Trophoblast cell (in vitro differentiated cells and primary cell): ENCODE data around the gene TMEM121.
A peak's percentile ranks its signal among the peaks of the same experiment; 100 is the strongest.
"Not testable (repeated sequence)": the region's sequence is repeated elsewhere in the genome, so short reads cannot be mapped to it uniquely, and the experiment has no call there.

Source experiments
- DNase-seq, 2 donors: peaks; one replicate each; pipeline ENCODE4 v3.0.0-alpha.2; 2016
- H2AFZ ChIP-seq: 2 replicates; pipeline ENCODE4 v1.6.1; 2013; ENCODE audit warnings: low read length, moderate library complexity, mild to moderate bottlenecking; ENCODE audit not compliant: insufficient read depth, poor library complexity
- H2AK5ac ChIP-seq: 2 replicates; pipeline ENCODE4 v1.6.1; 2013; ENCODE audit warnings: mild to moderate bottlenecking, low read length
- H2BK120ac ChIP-seq: 2 replicates; pipeline ENCODE4 v1.6.1; 2013; ENCODE audit warnings: low read length, mild to moderate bottlenecking, moderate library complexity; ENCODE audit not compliant: insufficient read depth, poor library complexity
- H2BK12ac ChIP-seq: 2 replicates; pipeline ENCODE4 v1.6.1; 2013; ENCODE audit warnings: mild to moderate bottlenecking, low read length, moderate library complexity
- H2BK5ac ChIP-seq: 2 replicates; pipeline ENCODE4 v1.6.1; 2013; ENCODE audit warnings: low read length, low read depth, moderate library complexity, mild to moderate bottlenecking; ENCODE audit not compliant: poor library complexity
- H3K14ac ChIP-seq: 2 replicates; pipeline ENCODE4 v1.6.1; 2013; ENCODE audit warnings: mild to moderate bottlenecking, low read length
- H3K18ac ChIP-seq: 2 replicates; pipeline ENCODE4 v1.6.1; 2013; ENCODE audit warnings: mild to moderate bottlenecking, low read length
- H3K23ac ChIP-seq: 2 replicates; pipeline ENCODE4 v1.6.1; 2013; ENCODE audit warnings: low read length
- H3K27ac ChIP-seq: 2 replicates; pipeline ENCODE4 v1.5.1; 2013; ENCODE audit warnings: low read depth, mild to moderate bottlenecking, inconsistent platforms, low read length, moderate library complexity
- H3K27me3 ChIP-seq: 2 replicates; pipeline ENCODE4 v1.6.1; 2013; ENCODE audit warnings: inconsistent platforms, mild to moderate bottlenecking, low read length, moderate library complexity; ENCODE audit not compliant: insufficient read depth
- H3K36me3 ChIP-seq, 2 experiments: 1 replicate in 1 of 2; 2 replicates in 1 of 2; pipeline ENCODE4 v1.6.1; 2013; ENCODE audit warnings: low read length in 2 of 2, mild to moderate bottlenecking in 2 of 2, moderate library complexity in 1 of 2; ENCODE audit not compliant: insufficient read depth in 2 of 2, control insufficient read depth in 1 of 2
- H3K4ac ChIP-seq: 2 replicates; pipeline ENCODE4 v1.6.1; 2013; ENCODE audit warnings: low read depth, mild to moderate bottlenecking, low read length, moderate library complexity
- H3K4me1 ChIP-seq, 2 experiments: 1 replicate in 1 of 2; 2 replicates in 1 of 2; pipeline ENCODE4 v1.6.1; 2013; ENCODE audit warnings: low read length in 2 of 2, mild to moderate bottlenecking in 2 of 2, moderate library complexity in 1 of 2; ENCODE audit not compliant: insufficient read depth in 2 of 2, control insufficient read depth in 1 of 2
- H3K4me2 ChIP-seq: 2 replicates; pipeline ENCODE4 v1.6.1; 2013; ENCODE audit warnings: inconsistent platforms, mild to moderate bottlenecking, low read length, moderate library complexity
- H3K4me3 ChIP-seq: 2 replicates; pipeline ENCODE4 v1.5.1; 2013; ENCODE audit warnings: mild to moderate bottlenecking, low read depth, low read length, inconsistent platforms
- H3K79me1 ChIP-seq: one replicate; pipeline ENCODE4 v1.6.1; 2013; ENCODE audit warnings: low read length
- H3K79me2 ChIP-seq: 2 replicates; pipeline ENCODE4 v1.6.1; 2013; ENCODE audit warnings: low read length, mild to moderate bottlenecking; ENCODE audit not compliant: control insufficient read depth, insufficient read depth, poor library complexity
- H3K9ac ChIP-seq: 2 replicates; pipeline ENCODE4 v1.6.1; 2013; ENCODE audit warnings: mild to moderate bottlenecking, low read length
- H3K9me3 ChIP-seq: 2 replicates; pipeline ENCODE4 v1.6.1; 2013; ENCODE audit warnings: low read depth, mild to moderate bottlenecking, control low read depth, inconsistent platforms, low read length; ENCODE audit not compliant: insufficient read depth
- H4K12ac ChIP-seq: 2 replicates; pipeline ENCODE4 v1.6.1; 2013; ENCODE audit warnings: low read depth, mild to moderate bottlenecking, low read length, moderate library complexity
- H4K8ac ChIP-seq: 2 replicates; pipeline ENCODE4 v1.6.1; 2013; ENCODE audit warnings: low read depth, mild to moderate bottlenecking, low read length, moderate library complexity
- H4K91ac ChIP-seq: one replicate; pipeline ENCODE4 v1.6.1; 2013; ENCODE audit warnings: low read depth, mild to moderate bottlenecking, low read length, moderate library complexity
- WGBS: extraction: QIAGEN DNeasy Blood & Tissue Kit; methylation state at CpG from one replicate; pipeline ENCODE4 v1.1.7; 2013; ENCODE audit warnings: missing lambda C conversion rate; ENCODE audit not compliant: insufficient read length, insufficient coverage; ENCODE audit errors: extremely low coverage; 5-methylcytosine and 5-hydroxymethylcytosine counted together

TMEM121 gene

DNA sequence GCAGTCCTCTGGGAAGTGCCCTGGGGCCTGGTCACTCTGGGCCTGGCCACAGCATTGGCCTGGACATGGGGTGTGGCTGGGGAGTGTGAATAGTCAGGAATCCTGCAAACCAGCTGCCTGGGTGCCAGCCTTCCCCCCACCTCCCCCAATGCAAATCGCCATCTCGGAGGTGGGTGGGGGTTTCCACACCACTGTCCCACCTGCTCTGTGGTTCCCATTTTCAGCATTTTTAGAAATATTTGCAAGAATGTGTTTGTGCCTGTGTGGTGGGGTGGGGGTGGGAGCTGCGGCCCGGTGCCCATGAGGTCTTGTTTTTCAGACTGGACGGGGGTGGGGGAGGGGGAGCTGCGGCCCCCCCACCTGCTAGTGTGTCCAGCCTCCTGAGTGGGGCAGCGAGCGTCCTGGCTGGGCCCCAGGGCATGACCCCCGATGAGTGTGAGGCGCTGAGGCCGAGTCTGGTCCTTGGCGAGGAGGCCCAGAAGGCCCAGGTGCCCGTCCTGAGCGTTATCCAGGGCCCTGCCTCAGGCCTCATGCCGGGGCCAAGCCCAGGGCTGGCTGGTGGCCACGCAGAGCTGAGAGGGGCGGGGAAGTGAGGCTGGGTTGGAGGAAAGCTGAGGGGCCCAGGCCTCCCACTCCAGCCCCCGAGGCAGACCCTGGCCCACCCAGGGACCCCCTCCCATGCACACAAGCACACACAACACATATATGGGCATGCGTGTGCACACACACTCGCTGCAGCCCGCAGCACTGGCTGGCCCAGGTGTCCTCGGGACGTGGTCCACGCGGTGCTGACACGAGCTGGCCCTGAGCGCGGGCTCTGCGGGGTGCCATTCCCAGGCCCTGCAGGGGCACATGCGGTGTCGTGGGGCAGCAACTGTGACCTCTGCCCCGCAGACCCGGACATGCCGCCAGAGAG, 40.1 kb downstream of the TMEM121 start:
- H3K36me3 ChIP-seq, H3K14ac ChIP-seq, H2AFZ ChIP-seq, H3K79me2 ChIP-seq, H3K9ac ChIP-seq, H2BK120ac ChIP-seq, H3K4me1 ChIP-seq, H2BK12ac ChIP-seq, H3K23ac ChIP-seq, H3K27me3 ChIP-seq, H4K91ac ChIP-seq, H4K8ac ChIP-seq, DNase-seq, H3K4me2 ChIP-seq, H2AK5ac ChIP-seq, H3K27ac ChIP-seq, H3K4me3 ChIP-seq, H3K79me1 ChIP-seq, H3K18ac ChIP-seq, H4K12ac ChIP-seq, H2BK5ac ChIP-seq, H3K4ac ChIP-seq: not testable (repeated sequence)
- no CpG with 5 or more reads among the region's 34 CpGs for WGBS
- peaks cover 56% of the 10 kb centered on the region for H3K9me3 ChIP-seq

DNA sequence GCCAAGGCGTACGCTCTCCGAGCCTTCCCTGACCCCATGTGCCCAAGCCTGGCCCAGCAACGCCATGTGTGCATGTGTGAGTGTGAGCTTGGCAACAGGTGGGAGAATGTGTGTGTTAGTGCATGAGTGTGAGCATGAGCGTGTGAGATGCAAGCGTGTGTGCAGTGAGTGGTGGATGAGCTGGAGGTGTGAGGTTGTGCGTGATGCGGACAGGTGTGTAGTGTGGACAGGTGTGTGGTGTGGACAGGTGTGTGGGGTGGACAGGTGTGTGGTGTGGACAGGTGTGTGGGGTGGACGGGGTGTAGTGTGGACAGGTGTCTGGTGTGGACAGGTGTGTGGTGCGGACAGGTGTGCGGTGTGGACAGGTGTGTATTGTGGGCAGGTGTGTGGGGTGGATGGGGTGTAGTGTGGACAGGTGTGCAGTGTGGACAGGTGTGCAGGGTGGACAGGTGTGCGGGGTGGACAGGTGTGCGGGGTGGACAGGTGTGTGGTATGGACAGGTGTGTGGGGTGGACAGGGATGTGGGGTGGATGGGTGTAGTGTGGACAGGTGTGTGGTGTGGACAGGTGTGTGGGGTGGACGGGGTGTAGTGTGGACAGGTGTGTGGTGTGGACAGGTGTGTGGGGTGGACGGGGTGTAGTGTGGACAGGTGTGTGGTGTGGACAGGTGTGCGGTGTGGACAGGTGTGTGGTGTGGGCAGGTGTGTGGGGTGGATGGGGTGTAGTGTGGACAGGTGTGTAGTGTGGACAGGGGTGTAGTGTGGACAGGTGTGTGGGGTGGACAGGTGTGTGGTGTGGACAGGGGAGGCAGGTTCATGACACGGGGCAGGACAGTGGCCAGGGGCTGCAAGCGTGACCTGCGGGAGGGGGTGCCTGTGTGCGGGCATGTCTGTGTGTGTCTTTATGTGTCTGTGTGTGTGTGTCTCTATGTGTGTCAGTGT, 41.1 kb downstream of the TMEM121 start:
- H3K9ac ChIP-seq, H3K79me2 ChIP-seq, H3K36me3 ChIP-seq, H2BK5ac ChIP-seq, H3K4me2 ChIP-seq, H2BK12ac ChIP-seq, H3K14ac ChIP-seq, H4K8ac ChIP-seq, H2AFZ ChIP-seq, H3K27ac ChIP-seq, H2AK5ac ChIP-seq, DNase-seq, H3K4me3 ChIP-seq, H3K4me1 ChIP-seq, H2BK120ac ChIP-seq, H3K18ac ChIP-seq, H3K79me1 ChIP-seq, H3K23ac ChIP-seq, H3K4ac ChIP-seq, H4K91ac ChIP-seq, H4K12ac ChIP-seq, H3K27me3 ChIP-seq: not testable (repeated sequence)
- WGBS, result no CpG with 5 or more reads among the region's 20 CpGs
- peaks cover 55% of the 10 kb centered on the region for H3K9me3 ChIP-seq

DNA sequence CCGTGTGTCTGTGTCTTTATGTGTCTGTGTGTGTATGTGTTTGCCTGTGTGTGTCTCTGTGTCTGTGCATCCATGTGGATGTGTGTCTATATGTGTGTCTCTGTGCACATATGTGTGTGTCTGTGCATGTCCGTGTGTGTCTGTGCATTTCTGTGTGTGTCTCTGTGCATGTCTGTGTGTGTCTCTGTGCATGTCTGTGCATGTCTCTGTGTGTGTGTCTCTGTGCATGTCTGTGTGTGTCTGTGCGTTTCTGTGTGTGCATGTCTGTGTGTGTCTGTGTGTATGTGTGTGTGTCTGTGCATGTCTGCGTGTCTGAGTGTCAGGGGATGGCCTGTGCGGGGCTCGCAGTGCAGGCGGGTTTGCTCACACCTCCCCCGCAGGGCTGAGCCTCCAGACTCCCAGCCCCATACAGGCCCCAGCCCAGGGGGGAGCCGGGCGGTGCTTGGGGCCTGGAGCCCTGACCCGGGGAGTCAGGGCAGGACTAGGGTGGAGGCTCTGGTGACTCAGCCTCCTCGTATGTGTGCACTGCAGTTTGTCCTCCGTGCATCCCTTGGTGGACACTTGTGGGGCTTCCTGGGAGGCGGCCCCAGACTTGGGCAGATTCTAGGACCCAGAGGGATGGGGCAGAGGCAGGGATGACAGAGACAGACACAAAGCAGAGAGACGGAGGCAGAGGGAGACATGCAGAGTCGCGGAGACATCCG, 41.9 kb downstream of the TMEM121 start:
- WGBS, result no CpG with 5 or more reads among the region's 18 CpGs
- H4K91ac ChIP-seq, H3K4me1 ChIP-seq, H2BK12ac ChIP-seq, H3K18ac ChIP-seq, H2AK5ac ChIP-seq, H3K4ac ChIP-seq, H2AFZ ChIP-seq, H3K4me2 ChIP-seq, H3K27me3 ChIP-seq, H3K9ac ChIP-seq, H3K23ac ChIP-seq, H3K27ac ChIP-seq, H3K14ac ChIP-seq, H3K36me3 ChIP-seq, H4K12ac ChIP-seq, H3K79me1 ChIP-seq, DNase-seq, H2BK120ac ChIP-seq, H3K79me2 ChIP-seq, H2BK5ac ChIP-seq, H4K8ac ChIP-seq: not testable (repeated sequence)
- H3K4me3 ChIP-seq, result peak overlapping the region; percentile 44
- peaks cover 47% of the 10 kb centered on the region for H3K9me3 ChIP-seq
